ENCODE data around the gene BTN2A1. TPM values are rescaled to one million over a fixed set of nuclear protein-coding genes. Genes with fewer than 3 reads are reported as not detected.

BTN2A1 gene
- total and polyA plus RNA-seq, 2 of the 13 experiments (the other 11 are each of a cell fraction or from before 2014, with no cell fraction given), result 16.4 to 30.4 TPM

GRCh38 chr6:26473758-26474438 lies 16.1 kb downstream of the BTN2A1 start (continued):
- 0 out of 2 replicates have a peak, but pooled peaks have one; percentile 8 for TF ChIP-seq ARID4A (CRISPR knock-in tag; IDR thresholded peaks at IDR 0.05; ENCODE audit: borderline replicate concordance)
- no peak for TF ChIP-seq FOXK2 (IDR thresholded peaks at IDR 0.05)
- TF ChIP-seq YY1 (IDR thresholded peaks at IDR 0.05; ENCODE audit: insufficient read depth, insufficient replicate concordance, low read depth, low read length), result no peak
- no peak for TF ChIP-seq ZNF713 (CRISPR knock-in tag; IDR thresholded peaks at IDR 0.05)
- TF ChIP-seq ZFP62 (CRISPR knock-in tag; IDR thresholded peaks at IDR 0.05), result no peak
- TF ChIP-seq, protein P1, sequence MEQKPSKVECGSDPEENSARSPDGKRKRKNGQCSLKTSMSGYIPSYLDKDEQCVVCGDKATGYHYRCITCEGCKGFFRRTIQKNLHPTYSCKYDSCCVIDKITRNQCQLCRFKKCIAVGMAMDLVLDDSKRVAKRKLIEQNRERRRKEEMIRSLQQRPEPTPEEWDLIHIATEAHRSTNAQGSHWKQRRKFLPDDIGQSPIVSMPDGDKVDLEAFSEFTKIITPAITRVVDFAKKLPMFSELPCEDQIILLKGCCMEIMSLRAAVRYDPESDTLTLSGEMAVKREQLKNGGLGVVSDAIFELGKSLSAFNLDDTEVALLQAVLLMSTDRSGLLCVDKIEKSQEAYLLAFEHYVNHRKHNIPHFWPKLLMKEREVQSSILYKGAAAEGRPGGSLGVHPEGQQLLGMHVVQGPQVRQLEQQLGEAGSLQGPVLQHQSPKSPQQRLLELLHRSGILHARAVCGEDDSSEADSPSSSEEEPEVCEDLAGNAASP (CRISPR knock-in tag; IDR thresholded peaks at IDR 0.05; ENCODE audit: borderline replicate concordance), result peak; percentile 29; the same call in 1 of the 2 replicates
- no peak for TF ChIP-seq RARA (CRISPR knock-in tag; IDR thresholded peaks at IDR 0.05)
- TF ChIP-seq ZNF264 (CRISPR knock-in tag; IDR thresholded peaks at IDR 0.05), result 0 out of 2 replicates have a peak, but pooled peaks have one; percentile 68
- 0 out of 2 replicates have a peak, but pooled peaks have one; percentile 7 for TF ChIP-seq SIX1 (CRISPR knock-in tag; IDR thresholded peaks at IDR 0.05; ENCODE audit: borderline replicate concordance)
- no peak for TF ChIP-seq ZNF557 (CRISPR knock-in tag; IDR thresholded peaks at IDR 0.05)
- TF ChIP-seq, protein P2, sequence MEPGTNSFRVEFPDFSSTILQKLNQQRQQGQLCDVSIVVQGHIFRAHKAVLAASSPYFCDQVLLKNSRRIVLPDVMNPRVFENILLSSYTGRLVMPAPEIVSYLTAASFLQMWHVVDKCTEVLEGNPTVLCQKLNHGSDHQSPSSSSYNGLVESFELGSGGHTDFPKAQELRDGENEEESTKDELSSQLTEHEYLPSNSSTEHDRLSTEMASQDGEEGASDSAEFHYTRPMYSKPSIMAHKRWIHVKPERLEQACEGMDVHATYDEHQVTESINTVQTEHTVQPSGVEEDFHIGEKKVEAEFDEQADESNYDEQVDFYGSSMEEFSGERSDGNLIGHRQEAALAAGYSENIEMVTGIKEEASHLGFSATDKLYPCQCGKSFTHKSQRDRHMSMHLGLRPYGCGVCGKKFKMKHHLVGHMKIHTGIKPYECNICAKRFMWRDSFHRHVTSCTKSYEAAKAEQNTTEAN (CRISPR knock-in tag; conservative IDR thresholded peaks at IDR 0.05), result peak; percentile 55; the same call in 1 of the 2 replicates
- no peak for TF ChIP-seq MEIS1 (CRISPR knock-in tag; IDR thresholded peaks at IDR 0.05; ENCODE audit: borderline replicate concordance)
- no peak for TF ChIP-seq LCORL (IDR thresholded peaks at IDR 0.05)
- no peak for TF ChIP-seq LCORL (CRISPR knock-in tag; IDR thresholded peaks at IDR 0.05)
- no peak for TF ChIP-seq SALL2 (CRISPR knock-in tag; IDR thresholded peaks at IDR 0.05)
- TF ChIP-seq ZNF737 (CRISPR knock-in tag; IDR thresholded peaks at IDR 0.05; ENCODE audit: borderline replicate concordance), result no peak
- no peak for TF ChIP-seq TCF7 (IDR thresholded peaks at IDR 0.05; ENCODE audit: low read depth)
- TF ChIP-seq ZSCAN29 (CRISPR knock-in tag; conservative IDR thresholded peaks at IDR 0.05), result 0 out of 2 replicates have a peak, but pooled peaks have one; percentile 7
- TF ChIP-seq TOE1 (CRISPR knock-in tag; IDR thresholded peaks at IDR 0.05), result no peak
- peak; percentile 70; the same call in 1 of the 2 replicates for TF ChIP-seq KLF12 (CRISPR knock-in tag; IDR thresholded peaks at IDR 0.05; ENCODE audit: borderline replicate concordance)
- TF ChIP-seq AKAP8 (CRISPR knock-in tag; IDR thresholded peaks at IDR 0.05), result 0 out of 2 replicates have a peak, but pooled peaks have one; percentile 54
- TF ChIP-seq SATB2 (CRISPR knock-in tag; IDR thresholded peaks at IDR 0.05), result no peak
- TF ChIP-seq MBNL3 (CRISPR knock-in tag; conservative IDR thresholded peaks at IDR 0.05), result no peak
